Peyer's patch (tissue), 4 donors: ENCODE data around the gene SAMD10. TPM values are rescaled to one million over a fixed set of nuclear protein-coding genes. Genes with fewer than 3 reads are reported as not detected.

Source experiments
- DNase-seq, 3 donors: peaks; one replicate each; pipeline ENCODE4 v3.0.0-alpha.2; 2017 to 2019
- H3K27ac ChIP-seq, 4 donors: fragments of 200-600 bp; sonication (generic); one replicate each; pipeline ENCODE4 v1.5.1; 2016 to 2019
- H3K27me3 ChIP-seq, 2 donors: fragments of 200-600 bp; sonication (generic); one replicate each; pipeline ENCODE4 v1.5.1; 2019
- H3K36me3 ChIP-seq, 3 donors: fragments of 200-600 bp; sonication (generic); one replicate each; pipeline ENCODE4 v1.5.1; 2016 to 2019
- H3K4me1 ChIP-seq, 4 donors: fragments of 200-600 bp; sonication (generic); one replicate each; pipeline ENCODE4 v1.5.1; 2016 to 2019
- H3K4me3 ChIP-seq, 4 donors: fragments of 200-600 bp; sonication (generic); 1 replicate in 3 of 4; 2 replicates in 1 of 4; pipeline ENCODE4 v1.5.1; 2016 to 2019; ENCODE audit warnings: mild to moderate bottlenecking in 1 of 4
- H3K9me3 ChIP-seq, 4 donors: fragments of 200-600 bp; sonication (generic); one replicate each; pipeline ENCODE4 v1.5.1; 2016 to 2019; ENCODE audit warnings: mild to moderate bottlenecking in 1 of 4
- CTCF ChIP-seq, 6 experiments: fragments of 450-650 bp in 4 of 6; fragments of 200-600 bp in 2 of 6; sonication (generic) in 1 of 6; IDR thresholded peaks; one replicate each; pipeline ENCODE4 v1.5.1; 2017 to 2019; ENCODE audit warnings: antibody characterized with exemption in 6 of 6, mild to moderate bottlenecking in 3 of 6, moderate library complexity in 1 of 6
- POLR2A ChIP-seq, 2 donors: fragments of 450-650 bp; IDR thresholded peaks; one replicate each; pipeline ENCODE4 v1.5.1; 2017; ENCODE audit warnings: antibody characterized with exemption in 2 of 2, mild to moderate bottlenecking in 2 of 2, moderate library complexity in 2 of 2
- total RNA-seq, 4 donors: library from RNA; depleted of rRNA; stranded (reverse); fragments of >200 nt; gene quantifications; one replicate each; pipeline ENCODE4 v1.1.0, GENCODE V29; 2016

Gene SAMD10
- total RNA-seq, 4 donors from 2014 or later = 1.7 to 14.3 (median 11.1) TPM

GRCh38 chr20:63955281-63955826 lies 24.1 kb downstream of the SAMD10 start:
- Histone ChIP-seq H3K9me3 (no peaks in the 10 kb centered on the region), H3K27ac (peak overlapping the region; percentile 90 to 99 (median 94)), H3K36me3 (no peaks in the 10 kb centered on the region), H3K4me3 (peak overlapping the region; percentile 66 to 100 (median 92)), H3K4me1 (peaks cover 23 to 73% (median 36%) of the 10 kb centered on the region in 4 donors), H3K27me3 (no peaks in the 10 kb centered on the region)
- DNase-seq = peak in 2 of 3 donors; percentile 57 to 77
- TF ChIP-seq CTCF (IDR thresholded peaks at IDR 0.05) = peak; percentile 20 to 46 (median 32)
- no peak for TF ChIP-seq POLR2A (IDR thresholded peaks at IDR 0.05)

GRCh38 chr20:63953764-63954429 lies 25.5 kb downstream of the SAMD10 start:
- TF ChIP-seq CTCF (IDR thresholded peaks at IDR 0.05) = no peak
- no peak for TF ChIP-seq POLR2A (IDR thresholded peaks at IDR 0.05)
- H3K4me1 ChIP-seq = peaks cover 26 to 87% (median 46%) of the 10 kb centered on the region in 4 donors
- DNase-seq = no peak
- peak overlapping the region; percentile 90 to 99 (median 94) for H3K27ac ChIP-seq
- H3K36me3 ChIP-seq = no peaks in the 10 kb centered on the region
- H3K4me3 ChIP-seq = peak overlapping the region in 1 of 4 donors; percentile 89
- H3K27me3 ChIP-seq = no peaks in the 10 kb centered on the region
- no peaks in the 10 kb centered on the region for H3K9me3 ChIP-seq

- H3K27ac ChIP-seq = peak overlapping the region in 2 of 4 donors; percentile 78 to 94
- H3K36me3 ChIP-seq = no peaks in the 10 kb centered on the region
Measured at GRCh38 chr20:63952769-63953168, 26.7 kb downstream of the SAMD10 start.

GRCh38 chr20:63952210-63952535 lies 27.3 kb downstream of the SAMD10 start:
- H3K36me3 ChIP-seq = no peaks in the 10 kb centered on the region
- peaks cover 26 to 90% (median 54%) of the 10 kb centered on the region in 4 donors for H3K4me1 ChIP-seq
- H3K27ac ChIP-seq = peak overlapping the region in 3 of 4 donors; percentile 78 to 94 (median 79)

More at GRCh38 chr20:63952769-63953168, 26.7 kb downstream of the SAMD10 start:
- H3K27me3 ChIP-seq = no peaks in the 10 kb centered on the region
- H3K4me3 ChIP-seq = no peak overlapping the region
- H3K4me1 ChIP-seq = peaks cover 26 to 90% (median 53%) of the 10 kb centered on the region in 4 donors
- peak in 1 of 3 donors; percentile 74 for DNase-seq
- TF ChIP-seq CTCF (IDR thresholded peaks at IDR 0.05) = no peak
- no peak for TF ChIP-seq POLR2A (IDR thresholded peaks at IDR 0.05)
- no peaks in the 10 kb centered on the region for H3K9me3 ChIP-seq

More at GRCh38 chr20:63952210-63952535, 27.3 kb downstream of the SAMD10 start:
- no peaks in the 10 kb centered on the region for H3K9me3 ChIP-seq
- no peak for TF ChIP-seq CTCF (IDR thresholded peaks at IDR 0.05)
- TF ChIP-seq POLR2A (IDR thresholded peaks at IDR 0.05) = no peak
- no peak overlapping the region for H3K4me3 ChIP-seq
- DNase-seq = no peak
- H3K27me3 ChIP-seq = no peaks in the 10 kb centered on the region
